NCI-H510A (cell line): ENCODE measurements around the gene RND2.
"Not testable (repeated sequence)": the region's sequence is repeated elsewhere in the genome, so short reads cannot be mapped to it uniquely, and the experiment has no call there.

Source experiments
- DNase-seq: peaks from one replicate; lab custom pipeline; 2025; lab: John Stamatoyannopoulos, UW

The RND2 gene

GRCh38 chr17:43027091-43028032, 2.3 kb downstream of the RND2 start:
- DNase-seq = no peak

- DNase-seq = no peak
Measured at GRCh38 chr17:43028221-43028861, 3.3 kb downstream of the RND2 start.

DNA sequence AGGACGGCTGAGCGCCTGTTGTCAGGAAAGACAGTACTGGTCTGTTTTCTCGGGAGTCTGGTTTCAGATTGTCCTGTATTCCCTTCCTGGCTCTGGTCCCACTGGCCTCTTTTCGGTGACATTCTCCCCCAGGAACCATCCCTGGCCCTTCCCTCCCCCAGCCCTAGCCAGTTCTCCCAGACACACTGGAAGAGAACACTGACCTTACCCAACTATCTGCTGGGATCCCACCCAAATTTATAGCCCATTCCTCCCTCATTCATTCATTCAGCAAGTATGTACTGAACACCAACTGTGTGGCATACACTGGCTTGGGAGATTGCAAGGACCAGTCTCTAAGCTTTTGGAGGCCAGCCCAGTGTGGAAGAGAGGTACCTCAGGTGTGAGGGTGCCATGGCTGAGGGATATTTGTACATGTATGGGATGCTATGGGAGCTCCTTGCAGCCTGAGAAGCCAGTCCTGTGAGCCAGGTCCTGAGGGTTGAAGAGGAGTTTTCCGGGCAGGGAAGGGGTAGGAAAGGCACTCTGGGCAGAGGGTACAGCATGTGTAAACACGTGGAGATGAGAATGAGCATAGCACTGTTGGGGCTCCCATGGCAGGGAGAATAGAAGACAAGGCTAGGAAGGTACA, 5.2 kb downstream of the RND2 start:
- no peak for DNase-seq

- no peak for DNase-seq
Measured at GRCh38 chr17:43031666-43032065, 6.6 kb downstream of the RND2 start.

DNA sequence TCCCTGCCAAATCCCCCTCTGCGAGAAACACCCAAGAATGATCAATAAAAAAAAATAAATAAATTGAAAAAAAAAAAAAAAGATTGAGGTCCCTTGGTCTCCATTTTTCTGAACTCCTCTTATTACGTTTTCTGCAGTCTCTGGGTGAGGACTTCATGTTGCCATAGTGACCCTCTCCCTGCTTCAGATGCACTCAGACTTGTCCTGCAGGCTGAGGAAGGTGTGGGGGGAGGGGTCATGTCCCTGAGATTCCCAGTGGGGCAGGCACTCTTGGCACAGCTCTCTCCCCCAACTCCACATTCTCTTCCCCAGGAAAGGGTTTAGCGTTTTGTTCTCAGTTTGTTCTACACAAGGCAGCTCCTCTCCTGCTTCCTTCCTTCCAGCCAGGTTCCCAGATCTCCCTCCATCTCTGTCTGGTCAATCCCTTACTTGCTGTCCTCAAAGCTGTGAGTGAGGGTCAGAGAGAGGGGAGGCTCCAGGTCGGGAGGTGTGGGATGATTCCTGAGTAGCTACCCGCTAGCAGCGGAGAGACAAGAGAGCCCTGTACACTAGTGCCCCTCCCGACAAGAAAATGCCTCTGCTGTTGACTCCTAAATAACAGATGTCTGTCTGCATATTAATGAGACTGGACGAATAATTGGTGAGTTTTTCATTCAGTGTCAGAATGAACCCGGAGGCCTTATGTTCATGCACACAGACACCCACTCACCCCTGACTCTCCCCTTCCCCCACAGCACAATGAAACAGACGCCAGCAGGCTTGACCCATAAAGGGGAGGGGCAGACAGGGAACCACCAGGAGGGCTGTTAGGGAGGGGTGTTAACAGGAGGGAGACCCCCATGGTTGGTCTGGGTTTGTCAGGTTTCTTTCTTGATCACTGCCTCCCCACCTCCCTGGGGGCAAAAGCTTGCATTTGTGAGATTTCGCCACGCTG, 9.2 kb downstream of the RND2 start:
- DNase-seq = peak; percentile 14

- DNase-seq = no peak
Measured at GRCh38 chr17:43034894-43035293, 9.9 kb downstream of the RND2 start.

DNA sequence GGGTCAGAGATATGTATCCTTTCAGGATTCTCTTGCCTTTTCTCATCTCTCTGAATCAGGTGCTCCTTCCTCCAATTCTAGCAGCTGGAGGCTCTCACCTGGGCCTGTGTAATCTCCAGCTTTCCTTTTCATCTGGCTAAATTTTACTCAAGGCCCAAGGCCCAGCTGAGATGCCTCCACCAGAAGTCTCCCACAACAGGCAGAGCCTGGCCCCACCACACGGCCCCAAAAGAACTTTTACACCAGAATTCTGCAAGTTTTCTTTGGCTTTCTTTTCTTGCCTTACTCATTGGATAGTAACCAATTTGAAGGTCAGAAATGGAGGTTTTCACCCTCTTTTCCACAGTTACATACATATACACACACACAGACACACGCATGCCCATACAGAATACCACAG, 14.6 kb downstream of the RND2 start:
- DNase-seq = no peak

DNA sequence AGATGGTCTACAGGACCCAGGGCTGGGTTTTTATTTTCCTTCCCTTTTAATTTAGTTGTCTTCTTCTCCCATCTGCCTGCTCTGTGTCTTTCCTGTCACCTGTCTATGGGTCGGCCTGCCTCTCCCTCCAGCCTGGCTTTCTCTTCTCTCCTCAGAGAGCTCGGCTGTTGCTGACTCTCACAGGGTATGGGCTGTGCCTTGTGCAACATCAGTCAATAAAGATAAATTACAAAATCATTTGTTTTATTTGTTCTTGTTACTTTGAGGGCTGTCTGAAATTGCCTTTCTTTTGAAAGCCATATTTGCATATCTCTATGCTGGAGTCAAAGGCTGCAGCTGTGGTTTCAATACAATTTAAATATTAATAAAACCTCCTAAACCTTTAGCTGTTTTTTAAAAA, 15.6 kb downstream of the RND2 start:
- no peak for DNase-seq

DNA sequence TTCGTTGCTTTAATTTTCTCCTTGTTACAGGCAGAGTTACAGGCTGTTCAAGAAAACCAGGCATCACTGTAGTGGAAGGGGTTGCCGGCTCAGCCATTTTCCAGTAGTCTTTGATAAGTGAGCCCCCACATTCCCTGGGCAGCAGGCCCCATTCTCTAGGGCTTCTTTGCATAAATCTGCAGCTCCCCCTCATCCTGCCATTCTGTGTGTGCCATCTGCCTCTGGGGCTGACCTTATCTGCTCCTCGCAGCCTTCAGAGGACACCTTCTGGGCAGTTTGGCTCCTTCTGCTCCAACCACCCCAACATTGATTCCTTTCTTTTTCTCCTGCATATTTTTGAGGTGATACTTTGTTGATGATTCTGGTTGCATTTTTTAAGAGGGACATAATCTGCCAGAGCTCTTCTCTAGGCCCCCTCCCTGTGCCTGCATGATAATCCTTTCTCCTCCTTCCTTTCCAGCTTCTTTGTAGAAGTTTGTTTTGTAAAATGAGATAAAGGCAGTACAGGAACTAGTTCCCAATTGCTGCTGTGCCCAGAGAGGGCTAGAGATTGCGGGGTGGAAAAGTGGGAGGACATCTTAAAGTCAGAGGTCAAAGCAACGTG, 17.1 kb downstream of the RND2 start:
- no peak for DNase-seq

- no peak for DNase-seq
Measured at GRCh38 chr17:43043307-43043706, 18.3 kb downstream of the RND2 start.

- DNase-seq = no peak
Measured at GRCh38 chr17:43044024-43044423, 19.0 kb downstream of the RND2 start.

- DNase-seq = no peak
Measured at GRCh38 chr17:43051969-43052368, 26.9 kb downstream of the RND2 start.

DNA sequence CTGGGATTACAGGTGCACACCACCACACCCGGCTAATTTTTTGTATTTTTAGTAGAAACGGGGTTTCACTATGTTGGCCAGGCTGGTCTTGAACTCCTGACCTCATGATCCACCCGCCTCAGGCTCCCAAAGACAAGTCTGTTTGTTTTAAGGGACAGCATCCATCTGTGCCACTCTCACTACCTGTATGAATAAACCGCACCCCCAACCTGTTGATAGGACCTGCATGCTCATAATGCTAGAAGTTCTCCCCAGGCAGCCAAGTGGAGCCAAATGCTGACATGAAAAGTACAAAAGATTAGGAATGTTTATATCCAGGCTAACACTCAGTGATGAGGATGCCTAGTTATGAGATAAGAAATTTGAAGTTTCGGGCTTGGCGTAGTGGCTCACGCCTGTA, 28.0 kb downstream of the RND2 start:
- DNase-seq = not testable (repeated sequence)

GRCh38 chr17:43056051-43056450, 31.0 kb downstream of the RND2 start:
- DNase-seq = no peak

DNA sequence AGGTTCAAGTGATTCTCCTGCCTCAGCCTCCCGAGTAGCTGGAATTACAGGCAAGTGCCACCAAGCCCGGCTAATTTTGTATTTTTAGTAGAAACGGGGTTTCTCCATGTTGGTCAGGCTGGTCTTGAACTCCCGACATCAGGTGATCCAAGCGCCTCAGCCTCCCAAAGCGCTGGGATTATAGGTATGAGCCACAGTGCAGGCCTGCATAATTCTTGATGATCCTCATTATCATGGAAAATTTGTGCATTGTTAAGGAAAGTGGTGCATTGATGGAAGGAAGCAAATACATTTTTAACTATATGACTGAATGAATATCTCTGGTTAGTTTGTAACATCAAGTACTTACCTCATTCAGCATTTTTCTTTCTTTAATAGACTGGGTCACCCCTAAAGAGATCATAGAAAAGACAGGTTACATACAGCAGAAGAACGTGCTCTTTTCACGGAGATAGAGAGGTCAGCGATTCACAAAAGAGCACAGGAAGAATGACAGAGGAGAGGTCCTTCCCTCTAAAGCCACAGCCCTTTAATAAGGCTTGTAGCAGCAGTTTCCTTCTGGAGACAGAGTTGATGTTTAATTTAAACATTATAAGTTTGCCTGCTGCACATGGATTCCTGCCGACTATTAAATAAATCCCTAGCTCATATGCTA, 38.1 kb downstream of the RND2 start:
- DNase-seq = no peak

DNA sequence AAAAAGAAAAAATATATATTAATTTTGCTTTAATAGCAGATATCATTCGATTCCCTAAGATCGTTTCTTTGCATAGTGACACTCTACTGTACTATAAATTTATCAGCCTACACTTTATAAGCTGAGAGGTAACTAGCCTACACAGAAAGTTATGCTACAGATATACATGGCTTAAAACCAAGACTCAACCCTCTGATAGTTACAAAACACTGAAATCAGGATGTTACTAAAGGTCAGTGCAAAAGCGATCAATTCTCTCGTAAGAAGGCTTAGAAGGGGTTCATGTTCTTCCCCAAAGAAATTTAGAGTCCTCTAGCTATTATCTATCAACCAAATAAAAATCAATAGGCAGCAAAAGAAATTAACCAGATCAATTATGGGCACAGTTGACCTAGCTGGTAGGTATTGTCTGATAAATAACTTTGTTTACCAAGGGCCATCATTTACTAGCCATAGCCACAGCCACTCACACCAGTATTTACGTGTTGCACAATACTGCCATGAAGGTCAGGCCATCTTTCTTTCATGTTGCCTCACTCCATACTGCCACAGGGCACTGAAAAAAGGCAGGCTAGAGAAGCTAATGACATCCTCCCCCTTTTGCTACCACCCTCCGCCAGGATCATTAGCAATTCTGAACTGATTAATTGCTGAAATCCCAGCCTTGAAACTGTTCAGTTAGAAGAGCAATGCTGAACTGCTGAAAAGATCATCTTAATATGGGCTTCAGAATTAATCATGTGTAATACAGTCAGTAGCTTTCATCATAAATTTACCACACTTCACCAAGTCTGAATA, 43.7 kb downstream of the RND2 start:
- no peak for DNase-seq

GRCh38 chr17:43069368-43069898, 44.4 kb downstream of the RND2 start:
- DNase-seq = no peak

GRCh38 chr17:43070257-43070656, 45.2 kb downstream of the RND2 start:
- DNase-seq = no peak

GRCh38 chr17:43070872-43071271, 45.8 kb downstream of the RND2 start:
- DNase-seq = no peak

GRCh38 chr17:43074869-43075268, 49.8 kb downstream of the RND2 start:
- DNase-seq = no peak
